OCI-LY7 (cell line): ENCODE results near the gene CAPZB.

Experiments
- EZH2phosphoT487 ChIP-seq: fragments of 200-600 bp; sonication (generic); IDR thresholded peaks from 2 replicates; pipeline ENCODE4 v1.6.1; 2018; ENCODE audit warnings: low read depth, borderline replicate concordance, mild to moderate bottlenecking, mixed run types, antibody characterized with exemption, low read length, moderate library complexity, mixed read lengths
- TF ChIP-seq, protein P1 (sequence below): fragments of 200-600 bp; sonication (generic); conservative IDR thresholded peaks from 2 replicates; pipeline ENCODE4 v1.5.1; 2014; ENCODE audit warnings: mild to moderate bottlenecking, antibody characterized with exemption, low read length, moderate library complexity, mixed read lengths

DNA sequence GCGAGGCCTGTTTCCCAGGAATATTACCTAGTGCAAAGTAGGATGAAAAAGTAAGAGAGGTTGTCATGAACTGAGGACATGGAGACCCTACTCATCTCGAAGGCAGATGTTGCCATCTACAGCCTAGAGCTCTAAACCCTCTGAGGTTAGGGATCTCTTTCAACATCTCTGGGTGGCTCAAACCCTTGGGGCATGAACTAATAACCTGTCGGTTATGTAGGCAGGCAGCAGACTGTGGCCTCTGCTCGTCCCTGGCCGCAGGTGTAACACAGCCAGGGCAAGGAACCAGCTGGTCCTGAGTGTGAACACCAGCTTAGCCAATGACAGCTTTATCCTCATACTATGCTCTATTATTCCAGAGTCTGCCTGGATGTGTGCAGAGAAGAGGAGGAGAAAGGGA lies 13.2 kb downstream of the CAPZB start:
- TF ChIP-seq, protein P1, sequence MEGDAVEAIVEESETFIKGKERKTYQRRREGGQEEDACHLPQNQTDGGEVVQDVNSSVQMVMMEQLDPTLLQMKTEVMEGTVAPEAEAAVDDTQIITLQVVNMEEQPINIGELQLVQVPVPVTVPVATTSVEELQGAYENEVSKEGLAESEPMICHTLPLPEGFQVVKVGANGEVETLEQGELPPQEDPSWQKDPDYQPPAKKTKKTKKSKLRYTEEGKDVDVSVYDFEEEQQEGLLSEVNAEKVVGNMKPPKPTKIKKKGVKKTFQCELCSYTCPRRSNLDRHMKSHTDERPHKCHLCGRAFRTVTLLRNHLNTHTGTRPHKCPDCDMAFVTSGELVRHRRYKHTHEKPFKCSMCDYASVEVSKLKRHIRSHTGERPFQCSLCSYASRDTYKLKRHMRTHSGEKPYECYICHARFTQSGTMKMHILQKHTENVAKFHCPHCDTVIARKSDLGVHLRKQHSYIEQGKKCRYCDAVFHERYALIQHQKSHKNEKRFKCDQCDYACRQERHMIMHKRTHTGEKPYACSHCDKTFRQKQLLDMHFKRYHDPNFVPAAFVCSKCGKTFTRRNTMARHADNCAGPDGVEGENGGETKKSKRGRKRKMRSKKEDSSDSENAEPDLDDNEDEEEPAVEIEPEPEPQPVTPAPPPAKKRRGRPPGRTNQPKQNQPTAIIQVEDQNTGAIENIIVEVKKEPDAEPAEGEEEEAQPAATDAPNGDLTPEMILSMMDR: no peak
- TF ChIP-seq EZH2phosphoT487: no peak
